Measurements from ENCODE around the gene CORO7.

CORO7 gene

DNA sequence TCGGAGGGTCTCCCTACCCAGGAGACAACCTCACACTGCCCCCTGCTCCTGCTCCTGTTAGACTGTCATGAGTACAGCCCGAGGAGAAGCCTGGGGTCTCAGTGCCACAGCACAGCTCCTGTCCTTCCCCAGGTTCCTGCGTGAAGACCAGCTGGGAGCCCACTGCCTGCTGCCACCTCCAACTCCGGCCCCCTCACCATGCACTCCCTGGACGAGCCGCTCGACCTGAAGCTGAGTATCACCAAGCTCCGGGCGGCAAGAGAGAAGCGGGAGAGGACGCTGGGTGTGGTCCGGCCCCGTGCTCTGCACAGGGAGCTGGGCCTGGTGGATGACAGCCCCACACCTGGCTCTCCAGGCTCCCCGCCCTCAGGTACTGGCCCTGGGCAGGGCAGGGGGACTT lies 84.3 kb downstream of the CORO7 start:
- Histone ChIP-seq H2BK120ac (ENCODE audit: low read depth, low read length) (no peak overlapping the region), H3K14ac (ENCODE audit: low read length) (no peak overlapping the region), H3K36me3 (replicated peaks in 1 of 2; ENCODE audit: control insufficient read depth in 2 of 2, insufficient read depth in 2 of 2, low read length in 2 of 2) (peaks cover 13 to 47% of the 10 kb centered on the region in 2 donors), H2BK15ac (ENCODE audit: low read length) (no peak overlapping the region), H3K27me3 (ENCODE audit: control insufficient read depth in 3 of 3, insufficient read depth in 3 of 3, low read depth in 1 of 3, low read length in 3 of 3) (no peaks in the 10 kb centered on the region), H3K18ac (ENCODE audit: low read length) (no peak overlapping the region), H2BK12ac (ENCODE audit: low read length) (no peak overlapping the region), H3K4ac (ENCODE audit: low read length) (no peak overlapping the region), H4K91ac (ENCODE audit: low read depth, low read length, poor library complexity) (no peak overlapping the region), H3K4me3 (ENCODE audit: low read length in 2 of 2) (no peak overlapping the region), H4K8ac (ENCODE audit: low read depth, low read length) (no peak overlapping the region), H2AFZ (ENCODE audit: low read length) (no peak overlapping the region), H3K23ac (ENCODE audit: low read depth, low read length, poor library complexity) (no peak overlapping the region), H3K4me2 (ENCODE audit: insufficient read depth, low read length, poor library complexity, severe bottlenecking) (no peak overlapping the region), H3K27ac (replicated peaks; ENCODE audit: low read length) (no peak overlapping the region), H2AK5ac (ENCODE audit: low read depth, low read length) (no peak overlapping the region), H3K9me3 (replicated peaks in 1 of 2; ENCODE audit: control insufficient read depth in 2 of 2, insufficient read depth in 1 of 2, low read depth in 1 of 2, low read length in 2 of 2) (no peaks in the 10 kb centered on the region), H3K4me1 (ENCODE audit: control insufficient read depth in 2 of 2, insufficient read depth in 1 of 2, low read depth in 1 of 2, low read length in 2 of 2) (peaks cover 8 to 16% of the 10 kb centered on the region in 2 donors), H3K79me1 (ENCODE audit: low read depth, low read length) (peaks cover 24% of the 10 kb centered on the region), H3K9ac (ENCODE audit: low read depth, low read length, poor library complexity) (no peak overlapping the region), H2BK5ac (ENCODE audit: low read length) (peak overlapping the region; percentile 84)
- DNase-seq (ENCODE audit: low spot score), result no peak
- WGBS, 2 donors (ENCODE audit: extremely low coverage in 2 of 2, insufficient read length in 2 of 2, insufficient replicate concordance in 1 of 2), result no CpG with 5 or more reads among the region's 14 CpGs

DNA sequence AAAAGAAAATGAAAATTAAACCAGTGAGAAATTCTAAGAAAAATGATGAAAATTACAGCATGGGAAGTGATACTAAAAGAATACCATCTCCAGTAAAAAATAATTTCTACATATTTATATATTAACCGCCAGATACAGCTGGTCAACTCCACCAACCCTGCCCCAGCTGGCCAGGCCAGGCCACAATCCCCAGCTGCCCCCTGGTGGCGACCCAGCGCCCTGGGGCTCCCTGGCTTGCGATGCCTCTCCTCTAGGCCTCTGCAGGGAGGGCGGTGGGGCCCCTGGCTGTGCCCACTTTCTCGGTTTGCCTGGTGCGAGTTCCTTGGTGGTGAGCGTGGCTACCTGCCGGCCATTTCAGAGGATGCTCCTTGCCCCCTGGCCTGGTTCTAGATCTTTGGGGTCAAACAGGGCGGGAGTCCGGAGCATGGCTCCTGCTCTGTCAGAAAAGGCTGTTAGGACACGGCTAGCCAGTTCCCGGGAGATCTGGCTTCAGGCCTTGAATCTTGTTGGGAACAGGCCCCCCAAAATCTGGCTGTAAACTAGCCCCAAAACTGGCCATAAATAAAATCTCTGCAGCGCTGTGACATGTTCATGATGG lies 86.0 kb downstream of the CORO7 start:
- Histone ChIP-seq H2BK5ac (ENCODE audit: low read length) (no peak overlapping the region), H3K79me1 (ENCODE audit: low read depth, low read length) (peaks cover 25% of the 10 kb centered on the region), H3K36me3 (replicated peaks in 1 of 2; ENCODE audit: control insufficient read depth in 2 of 2, insufficient read depth in 2 of 2, low read length in 2 of 2) (peaks cover 10 to 31% of the 10 kb centered on the region in 2 donors), H3K9ac (ENCODE audit: low read depth, low read length, poor library complexity) (no peak overlapping the region), H3K4me2 (ENCODE audit: insufficient read depth, low read length, poor library complexity, severe bottlenecking) (no peak overlapping the region), H2BK12ac (ENCODE audit: low read length) (no peak overlapping the region), H3K4me3 (ENCODE audit: low read length in 2 of 2) (no peak overlapping the region), H2BK120ac (ENCODE audit: low read depth, low read length) (peak overlapping the region; percentile 87), H3K9me3 (replicated peaks in 1 of 2; ENCODE audit: control insufficient read depth in 2 of 2, insufficient read depth in 1 of 2, low read depth in 1 of 2, low read length in 2 of 2) (no peaks in the 10 kb centered on the region), H3K27ac (replicated peaks; ENCODE audit: low read length) (no peak overlapping the region), H3K27me3 (ENCODE audit: control insufficient read depth in 3 of 3, insufficient read depth in 3 of 3, low read depth in 1 of 3, low read length in 3 of 3) (no peaks in the 10 kb centered on the region), H3K14ac (ENCODE audit: low read length) (no peak overlapping the region), H3K4ac (ENCODE audit: low read length) (no peak overlapping the region), H3K18ac (ENCODE audit: low read length) (peak overlapping the region; percentile 52), H2AK5ac (ENCODE audit: low read depth, low read length) (no peak overlapping the region), H4K91ac (ENCODE audit: low read depth, low read length, poor library complexity) (no peak overlapping the region), H2AFZ (ENCODE audit: low read length) (no peak overlapping the region), H3K4me1 (ENCODE audit: control insufficient read depth in 2 of 2, insufficient read depth in 1 of 2, low read depth in 1 of 2, low read length in 2 of 2) (peaks cover 9 to 19% of the 10 kb centered on the region in 2 donors), H3K23ac (ENCODE audit: low read depth, low read length, poor library complexity) (no peak overlapping the region), H4K8ac (ENCODE audit: low read depth, low read length) (no peak overlapping the region), H2BK15ac (ENCODE audit: low read length) (no peak overlapping the region)
- DNase-seq (ENCODE audit: low spot score), result no peak
- no CpG with 5 or more reads among the region's 14 CpGs for WGBS, 2 donors (ENCODE audit: extremely low coverage in 2 of 2, insufficient read length in 2 of 2, insufficient replicate concordance in 1 of 2)

DNA sequence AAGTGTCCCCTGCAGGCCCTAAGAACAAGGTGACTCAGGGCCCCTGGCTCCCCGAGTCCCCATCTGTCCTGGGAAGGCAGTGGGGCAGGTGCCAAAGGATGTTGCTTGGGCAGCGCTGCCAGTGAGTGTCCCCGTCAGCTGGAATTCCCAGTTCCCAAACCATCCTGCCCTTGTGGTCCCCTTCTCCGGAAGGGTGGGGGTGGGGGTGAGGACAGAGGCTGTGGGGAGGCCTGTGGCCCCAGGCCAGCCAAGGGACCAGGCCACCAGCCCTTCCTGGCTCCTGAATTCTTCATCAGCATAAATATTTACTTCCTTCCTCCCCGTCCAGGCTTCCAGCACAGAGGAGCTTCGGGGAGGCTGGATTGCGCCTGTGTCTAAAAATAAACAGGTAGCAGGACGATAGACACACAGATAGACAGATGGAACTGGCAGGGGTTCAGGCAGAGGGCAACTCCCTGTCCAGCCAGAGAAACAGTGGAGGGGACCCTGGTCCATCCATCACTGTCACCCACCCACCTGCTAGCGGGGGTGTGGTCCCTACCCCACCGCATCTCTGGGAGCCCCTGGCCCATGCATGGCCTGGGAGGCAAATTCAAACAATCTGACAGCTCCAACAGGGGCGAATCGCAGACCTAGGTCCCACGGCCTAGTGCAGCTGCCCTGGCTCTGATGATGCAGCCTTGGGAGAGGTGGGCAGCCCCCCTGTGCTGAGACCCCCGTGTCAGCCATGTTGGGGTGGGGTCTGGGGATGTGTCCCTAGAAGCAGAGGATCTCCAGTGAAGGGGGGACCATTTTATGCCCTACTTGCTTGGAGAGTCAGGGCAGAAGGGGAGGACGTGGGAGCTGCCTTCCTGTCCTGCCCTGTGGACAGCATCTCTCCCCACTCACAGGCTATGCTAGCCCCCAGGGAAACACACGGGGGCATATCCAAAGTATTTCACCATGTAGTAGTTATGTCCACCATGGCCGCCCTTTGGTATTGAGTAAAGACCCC lies 87.3 kb downstream of the CORO7 start:
- Histone ChIP-seq H2BK12ac (ENCODE audit: low read length) (peak overlapping the region; percentile 88), H3K79me1 (ENCODE audit: low read depth, low read length) (peaks cover 24% of the 10 kb centered on the region), H4K8ac (ENCODE audit: low read depth, low read length) (no peak overlapping the region), H3K4me1 (ENCODE audit: control insufficient read depth in 2 of 2, insufficient read depth in 1 of 2, low read depth in 1 of 2, low read length in 2 of 2) (peaks cover 9 to 24% of the 10 kb centered on the region in 2 donors), H2AFZ (ENCODE audit: low read length) (peak overlapping the region; percentile 78), H2BK120ac (ENCODE audit: low read depth, low read length) (no peak overlapping the region), H3K4me3 (ENCODE audit: low read length in 2 of 2) (no peak overlapping the region), H3K14ac (ENCODE audit: low read length) (no peak overlapping the region), H3K23ac (ENCODE audit: low read depth, low read length, poor library complexity) (peak overlapping the region; percentile 86), H2BK5ac (ENCODE audit: low read length) (peak overlapping the region; percentile 70), H3K18ac (ENCODE audit: low read length) (peak overlapping the region; percentile 96), H3K9ac (ENCODE audit: low read depth, low read length, poor library complexity) (peak overlapping the region; percentile 38), H3K27ac (replicated peaks; ENCODE audit: low read length) (no peak overlapping the region), H3K27me3 (ENCODE audit: control insufficient read depth in 3 of 3, insufficient read depth in 3 of 3, low read depth in 1 of 3, low read length in 3 of 3) (no peaks in the 10 kb centered on the region), H3K9me3 (replicated peaks in 1 of 2; ENCODE audit: control insufficient read depth in 2 of 2, insufficient read depth in 1 of 2, low read depth in 1 of 2, low read length in 2 of 2) (no peaks in the 10 kb centered on the region), H3K4me2 (ENCODE audit: insufficient read depth, low read length, poor library complexity, severe bottlenecking) (no peak overlapping the region), H3K4ac (ENCODE audit: low read length) (no peak overlapping the region), H2AK5ac (ENCODE audit: low read depth, low read length) (peak overlapping the region; percentile 10), H3K36me3 (replicated peaks in 1 of 2; ENCODE audit: control insufficient read depth in 2 of 2, insufficient read depth in 2 of 2, low read length in 2 of 2) (peaks cover 2 to 22% of the 10 kb centered on the region in 2 donors), H2BK15ac (ENCODE audit: low read length) (peak overlapping the region; percentile 95), H4K91ac (ENCODE audit: low read depth, low read length, poor library complexity) (no peak overlapping the region)
- WGBS, 2 donors (ENCODE audit: extremely low coverage in 2 of 2, insufficient read length in 2 of 2, insufficient replicate concordance in 1 of 2), result no CpG with 5 or more reads among the region's 17 CpGs
- no peak for DNase-seq (ENCODE audit: low spot score)
